ENCODE measurements around the gene TNPO1. TPM values are rescaled to one million over a fixed set of nuclear protein-coding genes. Genes with fewer than 3 reads are reported as not detected.

TNPO1 gene
- total RNA-seq, 1 donor from 2014 or later: 172 TPM

GRCh38 chr5:72938206-72938605 lies 121.7 kb downstream of the TNPO1 start:
- H3K9me3 Mint-ChIP-seq: peaks cover 14% of the 10 kb centered on the region
- H3K27me3 Mint-ChIP-seq (ENCODE audit: low read depth): no peaks in the 10 kb centered on the region
- peaks cover 7% of the 10 kb centered on the region for H3K4me1 Mint-ChIP-seq
- no peak overlapping the region for H3K27ac Mint-ChIP-seq (ENCODE audit: unreplicated experiment)
- no peak for DNase-seq (ENCODE audit: low read depth, low spot score)
- H3K4me3 Mint-ChIP-seq: no peak overlapping the region
- TF ChIP-seq CTCF (conservative IDR thresholded peaks at IDR 0.05): no peak
- peaks cover 11% of the 10 kb centered on the region for H3K36me3 Mint-ChIP-seq (ENCODE audit: low read depth)

- TF ChIP-seq CTCF (conservative IDR thresholded peaks at IDR 0.05): no peak
- H3K4me3 Mint-ChIP-seq: no peak overlapping the region
- peaks cover 7% of the 10 kb centered on the region for H3K4me1 Mint-ChIP-seq
- no peaks in the 10 kb centered on the region for H3K27me3 Mint-ChIP-seq (ENCODE audit: low read depth)
- peaks cover 4% of the 10 kb centered on the region for H3K9me3 Mint-ChIP-seq
- H3K27ac Mint-ChIP-seq (ENCODE audit: unreplicated experiment): no peak overlapping the region
- H3K36me3 Mint-ChIP-seq (ENCODE audit: low read depth): peaks cover 4% of the 10 kb centered on the region
- DNase-seq (ENCODE audit: low read depth, low spot score): no peak
Measured at GRCh38 chr5:72940082-72940481, 123.6 kb downstream of the TNPO1 start.

- H3K27me3 Mint-ChIP-seq (ENCODE audit: low read depth): no peaks in the 10 kb centered on the region
- no peak overlapping the region for H3K4me3 Mint-ChIP-seq
- DNase-seq (ENCODE audit: low read depth, low spot score): no peak
- peaks cover 7% of the 10 kb centered on the region for H3K4me1 Mint-ChIP-seq
- TF ChIP-seq CTCF (conservative IDR thresholded peaks at IDR 0.05): no peak
- H3K9me3 Mint-ChIP-seq: no peaks in the 10 kb centered on the region
- H3K36me3 Mint-ChIP-seq (ENCODE audit: low read depth): no peaks in the 10 kb centered on the region
- H3K27ac Mint-ChIP-seq (ENCODE audit: unreplicated experiment): no peak overlapping the region
Measured at GRCh38 chr5:72943307-72943706, 126.8 kb downstream of the TNPO1 start.

GRCh38 chr5:72947498-72947897 lies 131.0 kb downstream of the TNPO1 start:
- TF ChIP-seq CTCF (conservative IDR thresholded peaks at IDR 0.05): no peak
- Mint-ChIP-seq H3K9me3 (no peaks in the 10 kb centered on the region), H3K36me3 (ENCODE audit: low read depth) (no peaks in the 10 kb centered on the region), H3K27me3 (ENCODE audit: low read depth) (no peaks in the 10 kb centered on the region), H3K4me3 (no peak overlapping the region), H3K27ac (ENCODE audit: unreplicated experiment) (no peak overlapping the region), H3K4me1 (no peaks in the 10 kb centered on the region)
- no peak for DNase-seq (ENCODE audit: low read depth, low spot score)

GRCh38 chr5:72949481-72949880 lies 133.0 kb downstream of the TNPO1 start:
- no peak for TF ChIP-seq CTCF (conservative IDR thresholded peaks at IDR 0.05)
- no peaks in the 10 kb centered on the region for H3K36me3 Mint-ChIP-seq (ENCODE audit: low read depth)
- H3K9me3 Mint-ChIP-seq: no peaks in the 10 kb centered on the region
- H3K27me3 Mint-ChIP-seq (ENCODE audit: low read depth): no peaks in the 10 kb centered on the region
- DNase-seq (ENCODE audit: low read depth, low spot score): no peak
- H3K4me1 Mint-ChIP-seq: peaks cover 5% of the 10 kb centered on the region
- H3K4me3 Mint-ChIP-seq: no peak overlapping the region
- no peak overlapping the region for H3K27ac Mint-ChIP-seq (ENCODE audit: unreplicated experiment)

Data from neural crest cell (in vitro differentiated cells).